NT2/D1 (cell line): ENCODE measurements around the gene ALOXE3.

Experiments used
- YY1 ChIP-seq: IDR thresholded peaks from 2 replicates; pipeline ENCODE4 v1.6.1; 2011; ENCODE audit not compliant: insufficient read length, insufficient read depth
- ZNF274 ChIP-seq: IDR thresholded peaks from 2 replicates; pipeline ENCODE4 v1.6.1; 2011; ENCODE audit warnings: mild to moderate bottlenecking, low read depth, low read length

DNA sequence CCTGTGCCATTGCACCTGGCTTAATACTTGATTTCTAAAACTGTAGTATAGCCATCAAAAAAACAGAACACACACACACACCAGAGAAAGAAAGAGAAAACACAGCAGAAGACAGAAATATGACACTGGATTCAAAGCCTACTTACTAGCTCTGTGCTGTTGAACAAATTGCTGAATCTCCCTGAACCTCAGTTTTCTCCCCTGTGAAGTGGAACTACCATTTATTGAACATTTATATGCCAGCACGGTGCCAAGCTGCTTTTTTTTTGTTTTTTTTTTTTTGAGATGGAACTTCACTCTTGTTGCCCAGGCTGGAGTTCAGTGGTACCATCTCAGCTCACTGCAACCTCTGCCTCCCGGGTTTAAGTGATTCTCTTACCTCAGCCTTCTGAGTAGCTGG lies 17.6 kb downstream of the ALOXE3 start:
- TF ChIP-seq YY1 (no peak), ZNF274 (no peak)
